Chondrocyte (in vitro differentiated cells): ENCODE results near the gene CWC27. TPM values are rescaled to one million over a fixed set of nuclear protein-coding genes. Genes with fewer than 3 reads are reported as not detected.

Experiments used
- DNase-seq: peaks from one replicate; pipeline ENCODE4 v3.0.0; 2021; ENCODE audit warnings: mixed read lengths, low spot score
- H3K27ac Mint-ChIP-seq: one replicate; pipeline ENCODE4 v1.8.0; 2021; ENCODE audit warnings: mild to moderate bottlenecking, moderate library complexity, mixed read lengths; ENCODE audit not compliant: unreplicated experiment
- H3K27me3 Mint-ChIP-seq: 2 replicates; pipeline ENCODE4 v1.8.0; 2021; ENCODE audit warnings: low read depth, mixed read lengths
- H3K36me3 Mint-ChIP-seq: 2 replicates; pipeline ENCODE4 v1.8.0; 2021; ENCODE audit warnings: low read depth, mixed read lengths
- H3K4me1 Mint-ChIP-seq: 2 replicates; pipeline ENCODE4 v1.8.0; 2021; ENCODE audit warnings: low read depth, mild to moderate bottlenecking, mixed read lengths
- H3K4me3 Mint-ChIP-seq: one replicate; pipeline ENCODE4 v1.8.0; 2021; ENCODE audit warnings: mild to moderate bottlenecking, moderate library complexity, mixed read lengths; ENCODE audit not compliant: unreplicated experiment
- H3K9me3 Mint-ChIP-seq: 2 replicates; pipeline ENCODE4 v1.8.0; 2021; ENCODE audit warnings: low read depth, mixed read lengths
- total RNA-seq: library from RNA; stranded (reverse); gene quantifications from 3 replicates; pipeline ENCODE4 v1.2.1, GENCODE V29; 2021
- TF ChIP-seq, protein P1 (sequence below): fragments of 200-600 bp; sonication (generic); IDR thresholded peaks from 2 replicates; pipeline ENCODE4 v1.5.0; 2021; ENCODE audit warnings: antibody characterized with exemption, mild to moderate bottlenecking, moderate library complexity

CWC27 gene
- total RNA-seq, 1 donor from 2014 or later, result 19.5 TPM

GRCh38 chr5:64874753-64875152, 106.0 kb downstream of the CWC27 start:
- no peak for DNase-seq
- TF ChIP-seq, protein P1, sequence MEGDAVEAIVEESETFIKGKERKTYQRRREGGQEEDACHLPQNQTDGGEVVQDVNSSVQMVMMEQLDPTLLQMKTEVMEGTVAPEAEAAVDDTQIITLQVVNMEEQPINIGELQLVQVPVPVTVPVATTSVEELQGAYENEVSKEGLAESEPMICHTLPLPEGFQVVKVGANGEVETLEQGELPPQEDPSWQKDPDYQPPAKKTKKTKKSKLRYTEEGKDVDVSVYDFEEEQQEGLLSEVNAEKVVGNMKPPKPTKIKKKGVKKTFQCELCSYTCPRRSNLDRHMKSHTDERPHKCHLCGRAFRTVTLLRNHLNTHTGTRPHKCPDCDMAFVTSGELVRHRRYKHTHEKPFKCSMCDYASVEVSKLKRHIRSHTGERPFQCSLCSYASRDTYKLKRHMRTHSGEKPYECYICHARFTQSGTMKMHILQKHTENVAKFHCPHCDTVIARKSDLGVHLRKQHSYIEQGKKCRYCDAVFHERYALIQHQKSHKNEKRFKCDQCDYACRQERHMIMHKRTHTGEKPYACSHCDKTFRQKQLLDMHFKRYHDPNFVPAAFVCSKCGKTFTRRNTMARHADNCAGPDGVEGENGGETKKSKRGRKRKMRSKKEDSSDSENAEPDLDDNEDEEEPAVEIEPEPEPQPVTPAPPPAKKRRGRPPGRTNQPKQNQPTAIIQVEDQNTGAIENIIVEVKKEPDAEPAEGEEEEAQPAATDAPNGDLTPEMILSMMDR, result no peak
- H3K9me3 Mint-ChIP-seq, result peaks cover 4% of the 10 kb centered on the region
- H3K27ac Mint-ChIP-seq, result no peak overlapping the region
- no peaks in the 10 kb centered on the region for H3K27me3 Mint-ChIP-seq
- no peak overlapping the region for H3K4me3 Mint-ChIP-seq
- H3K36me3 Mint-ChIP-seq, result peaks cover 4% of the 10 kb centered on the region
- H3K4me1 Mint-ChIP-seq, result peaks cover 5% of the 10 kb centered on the region

- DNase-seq, result no peak
- H3K4me3 Mint-ChIP-seq, result no peak overlapping the region
- H3K36me3 Mint-ChIP-seq, result peaks cover 4% of the 10 kb centered on the region
- no peak overlapping the region for H3K27ac Mint-ChIP-seq
- H3K27me3 Mint-ChIP-seq, result no peaks in the 10 kb centered on the region
- H3K4me1 Mint-ChIP-seq, result no peaks in the 10 kb centered on the region
- H3K9me3 Mint-ChIP-seq, result peaks cover 4% of the 10 kb centered on the region
- TF ChIP-seq, protein P1, result no peak
These were observed 107.5 kb downstream of the CWC27 start for GRCh38 chr5:64876203-64876602.

DNA sequence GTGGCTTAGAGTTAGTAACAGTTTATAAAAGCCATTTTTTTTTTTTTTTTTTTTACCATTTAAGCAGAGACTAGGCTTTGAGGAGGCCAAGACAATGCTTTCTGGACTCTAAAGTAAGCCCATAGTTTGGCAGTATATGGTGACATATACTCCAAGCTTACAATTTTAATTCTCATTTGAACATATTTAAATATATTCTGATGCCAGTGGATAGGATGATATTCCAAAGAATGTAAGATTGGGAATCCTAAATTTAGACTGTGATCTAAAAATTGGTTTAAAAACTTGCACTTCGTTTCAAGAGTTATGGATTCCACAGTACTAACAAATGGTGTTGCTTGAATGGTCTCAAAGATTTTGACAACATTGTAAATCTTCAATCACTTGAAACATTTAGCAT, 112.1 kb downstream of the CWC27 start:
- TF ChIP-seq, protein P1, result no peak
- H3K4me1 Mint-ChIP-seq, result no peaks in the 10 kb centered on the region
- peaks cover 7% of the 10 kb centered on the region for H3K9me3 Mint-ChIP-seq
- peaks cover 4% of the 10 kb centered on the region for H3K36me3 Mint-ChIP-seq
- no peak overlapping the region for H3K27ac Mint-ChIP-seq
- DNase-seq, result no peak
- H3K27me3 Mint-ChIP-seq, result no peaks in the 10 kb centered on the region
- H3K4me3 Mint-ChIP-seq, result no peak overlapping the region

GRCh38 chr5:64883912-64884311, 115.2 kb downstream of the CWC27 start:
- TF ChIP-seq, protein P1, result no peak
- Mint-ChIP-seq H3K36me3 (no peaks in the 10 kb centered on the region), H3K27me3 (no peaks in the 10 kb centered on the region), H3K9me3 (peaks cover 3% of the 10 kb centered on the region), H3K4me1 (no peaks in the 10 kb centered on the region), H3K4me3 (no peak overlapping the region), H3K27ac (no peak overlapping the region)
- DNase-seq, result no peak

DNA sequence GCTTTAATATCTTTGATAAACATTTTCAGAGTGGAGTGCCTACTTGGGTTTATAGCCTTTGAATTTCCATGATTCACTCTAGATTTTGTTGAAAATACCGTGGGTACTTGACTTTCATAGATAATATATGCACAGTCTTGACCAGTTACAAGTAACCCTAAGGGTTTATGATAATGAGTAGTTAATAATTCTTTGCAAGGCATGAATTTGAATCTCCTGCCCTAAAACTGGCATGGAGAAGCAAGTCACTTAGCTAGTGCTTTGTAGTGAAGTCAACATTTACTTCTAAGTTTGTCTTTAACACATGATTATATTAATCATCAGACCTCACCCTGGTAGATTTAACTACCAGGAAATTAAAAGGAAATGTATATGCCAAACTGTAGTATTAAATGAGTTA, 115.8 kb downstream of the CWC27 start:
- Mint-ChIP-seq H3K4me1 (no peaks in the 10 kb centered on the region), H3K4me3 (no peak overlapping the region), H3K27me3 (no peaks in the 10 kb centered on the region), H3K9me3 (peaks cover 3% of the 10 kb centered on the region), H3K27ac (no peak overlapping the region), H3K36me3 (no peaks in the 10 kb centered on the region)
- TF ChIP-seq, protein P1, result no peak
- DNase-seq, result no peak
